Endothelial cell of umbilical vein (primary cell): ENCODE results near the gene DDX31. TPM values are rescaled to one million over a fixed set of nuclear protein-coding genes. Genes with fewer than 3 reads are reported as not detected.

ENCODE experiments used
- BruUV-seq: library from RNA; stranded (reverse); fragments of 400-500 nt; replicated peaks from 2 replicates; lab custom pipeline; 2021; lab: Mats Ljungman, UMichigan
- CTCF ChIA-PET: fragments of 300-600, 350-600 bp; sonication (Branson Sonifier 250); formaldehyde crosslinking; loops from one replicate; lab custom pipeline; 2021; ENCODE audit warnings: antibody characterized with exemption, inconsistent platforms; lab: Charles Lee
- POLR2A ChIA-PET: fragments of 300-600, 350-600 bp; sonication (Branson Sonifier 250); formaldehyde crosslinking; loops from one replicate; lab custom pipeline; 2021; ENCODE audit warnings: antibody characterized with exemption, inconsistent platforms; lab: Charles Lee
- DNase-seq: peaks from one replicate; pipeline ENCODE4 v3.0.0-alpha.2; 2011; ENCODE audit warnings: low read depth, low spot score
- FAIRE-seq: peaks from 2 replicates; lab custom pipeline; 2011; peaks lifted over from hg19 to GRCh38; lab: Jason Lieb, UNC
- H2AFZ ChIP-seq: 2 replicates; pipeline ENCODE4 v1.6.0; 2012; ENCODE audit warnings: low read depth, low read length, control low read depth, inconsistent platforms
- H3K27ac ChIP-seq: 2 replicates; pipeline ENCODE4 v1.5.1; 2011; ENCODE audit warnings: low read depth, mild to moderate bottlenecking, control low read depth, low read length, moderate library complexity; ENCODE audit not compliant: insufficient read depth
- H3K27me3 ChIP-seq, 2 experiments: 2 replicates each; pipeline versions ENCODE4 v1.6.0 to v1.6.1; 2011; ENCODE audit warnings: low read length in 2 of 2, mixed read lengths in 1 of 2; ENCODE audit not compliant: control insufficient read depth in 2 of 2, insufficient read depth in 2 of 2
- H3K36me3 ChIP-seq, 2 experiments: 2 replicates in 1 of 2; 3 replicates in 1 of 2; pipeline ENCODE4 v1.5.1; 2011; ENCODE audit warnings: low read length in 2 of 2, mild to moderate bottlenecking in 1 of 2, moderate library complexity in 1 of 2; ENCODE audit not compliant: control insufficient read depth in 2 of 2, insufficient read depth in 2 of 2; ENCODE audit errors: extremely low read depth in 1 of 2
- H3K4me1 ChIP-seq: 3 replicates; pipeline ENCODE4 v1.5.1; 2011; ENCODE audit warnings: mild to moderate bottlenecking, low read length; ENCODE audit not compliant: control insufficient read depth, insufficient read depth; ENCODE audit errors: extremely low read depth
- H3K4me2 ChIP-seq: 2 replicates; pipeline ENCODE4 v1.6.1; 2011; ENCODE audit warnings: low read length, control low read depth, mixed read lengths; ENCODE audit not compliant: insufficient read depth
- H3K4me3 ChIP-seq, 3 experiments: fragments of 200-600 bp in 1 of 3; sonication (generic), shearing (Covaris generic) in 1 of 3; replicated peaks in 1 of 3; 2 replicates each; pipeline ENCODE4 v1.5.1; 2011 to 2016; ENCODE audit warnings: control low read depth in 3 of 3, low read length in 3 of 3, mild to moderate bottlenecking in 2 of 3, inconsistent platforms in 1 of 3, low read depth in 1 of 3, moderate library complexity in 1 of 3; ENCODE audit not compliant: insufficient read depth in 1 of 3
- H3K79me2 ChIP-seq: 2 replicates; pipeline ENCODE4 v1.6.0; 2012; ENCODE audit warnings: low read length, inconsistent platforms; ENCODE audit not compliant: control insufficient read depth, insufficient read depth
- H3K9ac ChIP-seq: replicated peaks from 2 replicates; pipeline ENCODE3; 2011; ENCODE audit warnings: low read length, control low read depth; ENCODE audit not compliant: insufficient read depth; ENCODE audit errors: extremely low read depth
- H3K9me1 ChIP-seq: replicated peaks from 3 replicates; pipeline ENCODE4 v1.6.0; 2011; ENCODE audit warnings: mild to moderate bottlenecking, low read length; ENCODE audit not compliant: control insufficient read depth, insufficient read depth; ENCODE audit errors: extremely low read depth
- H3K9me3 ChIP-seq: replicated peaks from 2 replicates; pipeline ENCODE4 v1.5.1; 2012; ENCODE audit warnings: low read length, inconsistent platforms; ENCODE audit not compliant: control insufficient read depth, insufficient read depth
- H4K20me1 ChIP-seq: replicated peaks from 2 replicates; pipeline ENCODE3; 2011; ENCODE audit warnings: mild to moderate bottlenecking, low read length; ENCODE audit not compliant: control insufficient read depth, insufficient read depth; ENCODE audit errors: extremely low read depth
- EZH2 ChIP-seq: IDR thresholded peaks from 2 replicates; pipeline ENCODE4 v1.6.1; 2012; ENCODE audit warnings: borderline replicate concordance, low read depth, mild to moderate bottlenecking, moderate library complexity, low read length, inconsistent platforms; ENCODE audit not compliant: severe bottlenecking
- FOS ChIP-seq: IDR thresholded peaks from 2 replicates; pipeline ENCODE4 v1.6.1; 2011; ENCODE audit warnings: mild to moderate bottlenecking, low read length, moderate library complexity, borderline replicate concordance; ENCODE audit not compliant: insufficient read depth
- GATA2 ChIP-seq: IDR thresholded peaks from 2 replicates; pipeline ENCODE4 v1.7.0; 2011; ENCODE audit warnings: low read depth, mild to moderate bottlenecking, moderate library complexity, mixed read lengths, low read length; ENCODE audit not compliant: insufficient read length, insufficient read depth
- JUN ChIP-seq: IDR thresholded peaks from 2 replicates; pipeline ENCODE4 v1.6.1; 2011; ENCODE audit warnings: borderline replicate concordance, low read depth; ENCODE audit not compliant: insufficient read length, insufficient read depth
- MYC ChIP-seq: IDR thresholded peaks from one replicate; pipeline ENCODE4 v1.6.1; 2011; ENCODE audit warnings: mild to moderate bottlenecking, low read depth, low read length
- POLR2A ChIP-seq: IDR thresholded peaks from 2 replicates; pipeline ENCODE4 v1.6.1; 2012; ENCODE audit warnings: low read depth, mild to moderate bottlenecking, control low read depth, low read length
- POLR2AphosphoS5 ChIP-seq: IDR thresholded peaks from 2 replicates; pipeline ENCODE4 v1.6.1; 2012; ENCODE audit warnings: low read depth, mild to moderate bottlenecking, control low read depth, low read length, moderate library complexity; ENCODE audit not compliant: insufficient read depth
- dilution Hi-C: fragments of 300-500 bp; cut with MboI; formaldehyde crosslinking; loops from one replicate; pipeline ENCODE4 v1.15.0; 2019; ENCODE audit warnings: low sequenced_read_pairs; ENCODE audit not compliant: extremely low pct_ligation_motif_present
- intact Hi-C: fragments of 100-400 bp; cut with micrococcal nuclease; formaldehyde crosslinking; loops from one replicate; pipeline ENCODE4 v1.10.0; 2022
- polyA plus RNA-seq, 4 experiments: library from polyadenylated mRNA; depleted of rRNA in 3 of 4; stranded (reverse) in 3 of 4; unstranded in 1 of 4; fragments of >200 nt; gene quantifications; 2 replicates each; pipeline versions ENCODE4 v1.2.1 to v1.2.3, GENCODE V29; 2011 to 2012; ENCODE audit warnings: missing spikeins in 1 of 4
- total RNA-seq: library from RNA; stranded (reverse); gene quantifications from 2 replicates; pipeline ENCODE4 v1.2.3, GENCODE V29; 2021
- TF ChIP-seq, protein P1 (sequence below), 2 donors: IDR thresholded peaks; 1 replicate in 1 of 2; 2 replicates in 1 of 2; pipeline ENCODE4 v1.5.1; 2011; ENCODE audit warnings: low read length in 2 of 2, mild to moderate bottlenecking in 2 of 2, moderate library complexity in 2 of 2, control low read depth in 1 of 2, inconsistent platforms in 1 of 2, low read depth in 1 of 2; ENCODE audit not compliant: insufficient read depth in 1 of 2; ENCODE audit errors: extremely low read depth in 1 of 2
- TF ChIP-seq, protein P2 (sequence below): IDR thresholded peaks from 2 replicates; pipeline ENCODE4 v1.6.1; 2011; ENCODE audit not compliant: insufficient read depth, insufficient read length

Gene DDX31
- total and polyA plus RNA-seq, 2 donors (not counting 3 experiments of a cell fraction or from before 2014, with no cell fraction given) = 8.0 to 16.3 TPM

DNA sequence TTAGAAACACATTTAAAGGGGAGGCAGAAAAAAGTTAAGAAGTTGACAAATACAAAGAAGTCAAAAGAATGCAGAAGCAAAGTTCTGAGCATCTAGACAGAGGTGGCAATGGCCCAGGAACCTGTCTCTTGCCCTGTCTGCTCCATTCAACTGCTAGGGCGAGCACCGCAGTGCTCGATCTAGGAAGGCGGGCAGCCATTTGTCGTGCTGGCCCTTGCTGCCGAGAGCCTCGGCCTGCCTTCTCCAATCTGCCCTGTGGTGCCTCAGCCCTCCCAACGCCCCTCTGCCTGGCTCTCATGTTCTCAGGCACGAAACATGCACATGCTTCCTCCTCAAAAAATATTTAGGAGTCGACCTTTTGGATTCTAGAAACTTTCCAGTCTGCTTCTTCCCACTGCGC is 42.2 kb downstream of the DDX31 start:
- Histone ChIP-seq H3K9me1 (no peaks in the 10 kb centered on the region), H3K27me3 (no peaks in the 10 kb centered on the region), H3K36me3 (peaks cover 8 to 19% of the 10 kb centered on the region in 2 experiments), H4K20me1 (no peaks in the 10 kb centered on the region), H3K79me2 (no peaks in the 10 kb centered on the region), H3K4me3 (no peak overlapping the region), H3K4me2 (no peak overlapping the region), H2AFZ (no peak overlapping the region), H3K9me3 (no peaks in the 10 kb centered on the region), H3K27ac (no peak overlapping the region), H3K4me1 (no peaks in the 10 kb centered on the region), H3K9ac (no peak overlapping the region)
- intact Hi-C loops = no loop called here
- ChIA-PET POLR2A (no interaction called here), CTCF (no interaction called here)
- FAIRE-seq (no peak), DNase-seq (no peak)
- dilution Hi-C loops = no loop called here
- no TSS peak for BruUV-seq
- no peak for TF ChIP-seq JUN
- TF ChIP-seq POLR2A = no peak
- TF ChIP-seq EZH2 = no peak
- TF ChIP-seq, protein P1, sequence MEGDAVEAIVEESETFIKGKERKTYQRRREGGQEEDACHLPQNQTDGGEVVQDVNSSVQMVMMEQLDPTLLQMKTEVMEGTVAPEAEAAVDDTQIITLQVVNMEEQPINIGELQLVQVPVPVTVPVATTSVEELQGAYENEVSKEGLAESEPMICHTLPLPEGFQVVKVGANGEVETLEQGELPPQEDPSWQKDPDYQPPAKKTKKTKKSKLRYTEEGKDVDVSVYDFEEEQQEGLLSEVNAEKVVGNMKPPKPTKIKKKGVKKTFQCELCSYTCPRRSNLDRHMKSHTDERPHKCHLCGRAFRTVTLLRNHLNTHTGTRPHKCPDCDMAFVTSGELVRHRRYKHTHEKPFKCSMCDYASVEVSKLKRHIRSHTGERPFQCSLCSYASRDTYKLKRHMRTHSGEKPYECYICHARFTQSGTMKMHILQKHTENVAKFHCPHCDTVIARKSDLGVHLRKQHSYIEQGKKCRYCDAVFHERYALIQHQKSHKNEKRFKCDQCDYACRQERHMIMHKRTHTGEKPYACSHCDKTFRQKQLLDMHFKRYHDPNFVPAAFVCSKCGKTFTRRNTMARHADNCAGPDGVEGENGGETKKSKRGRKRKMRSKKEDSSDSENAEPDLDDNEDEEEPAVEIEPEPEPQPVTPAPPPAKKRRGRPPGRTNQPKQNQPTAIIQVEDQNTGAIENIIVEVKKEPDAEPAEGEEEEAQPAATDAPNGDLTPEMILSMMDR (IDR thresholded peaks at IDR 0.05; ENCODE audit: extremely low read depth in 1 of 2, insufficient read depth in 1 of 2, low read depth in 1 of 2, low read length in 2 of 2) = no peak
- no peak for TF ChIP-seq POLR2AphosphoS5
- TF ChIP-seq MYC = no peak
- TF ChIP-seq GATA2 = no peak
- TF ChIP-seq, protein P2, sequence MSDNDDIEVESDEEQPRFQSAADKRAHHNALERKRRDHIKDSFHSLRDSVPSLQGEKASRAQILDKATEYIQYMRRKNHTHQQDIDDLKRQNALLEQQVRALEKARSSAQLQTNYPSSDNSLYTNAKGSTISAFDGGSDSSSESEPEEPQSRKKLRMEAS = no peak
- TF ChIP-seq FOS = no peak
